Measurements from ENCODE around the gene SRCIN1.
A peak's percentile ranks its signal among the peaks of the same experiment; 100 is the strongest.

SRCIN1 gene

GRCh38 chr17:38512473-38513058 is 93.2 kb downstream of the SRCIN1 start:
- Histone ChIP-seq H3K4me3 (ENCODE audit: low read depth, low read length) (no peak overlapping the region), H3K27ac (ENCODE audit: low read depth, low read length) (no peak overlapping the region), H3K9ac (ENCODE audit: low read length) (no peak overlapping the region), H3K36me3 (ENCODE audit: control insufficient read depth, insufficient read depth, low read length) (no peaks in the 10 kb centered on the region), H3K9me3 (ENCODE audit: control insufficient read depth, insufficient read depth, low read depth, low read length) (no peaks in the 10 kb centered on the region), H3K27me3 (ENCODE audit: control insufficient read depth, insufficient read depth, low read length) (peaks cover 32% of the 10 kb centered on the region), H3K4me1 (ENCODE audit: control insufficient read depth, insufficient read depth, low read length) (peaks cover 26% of the 10 kb centered on the region)

DNA sequence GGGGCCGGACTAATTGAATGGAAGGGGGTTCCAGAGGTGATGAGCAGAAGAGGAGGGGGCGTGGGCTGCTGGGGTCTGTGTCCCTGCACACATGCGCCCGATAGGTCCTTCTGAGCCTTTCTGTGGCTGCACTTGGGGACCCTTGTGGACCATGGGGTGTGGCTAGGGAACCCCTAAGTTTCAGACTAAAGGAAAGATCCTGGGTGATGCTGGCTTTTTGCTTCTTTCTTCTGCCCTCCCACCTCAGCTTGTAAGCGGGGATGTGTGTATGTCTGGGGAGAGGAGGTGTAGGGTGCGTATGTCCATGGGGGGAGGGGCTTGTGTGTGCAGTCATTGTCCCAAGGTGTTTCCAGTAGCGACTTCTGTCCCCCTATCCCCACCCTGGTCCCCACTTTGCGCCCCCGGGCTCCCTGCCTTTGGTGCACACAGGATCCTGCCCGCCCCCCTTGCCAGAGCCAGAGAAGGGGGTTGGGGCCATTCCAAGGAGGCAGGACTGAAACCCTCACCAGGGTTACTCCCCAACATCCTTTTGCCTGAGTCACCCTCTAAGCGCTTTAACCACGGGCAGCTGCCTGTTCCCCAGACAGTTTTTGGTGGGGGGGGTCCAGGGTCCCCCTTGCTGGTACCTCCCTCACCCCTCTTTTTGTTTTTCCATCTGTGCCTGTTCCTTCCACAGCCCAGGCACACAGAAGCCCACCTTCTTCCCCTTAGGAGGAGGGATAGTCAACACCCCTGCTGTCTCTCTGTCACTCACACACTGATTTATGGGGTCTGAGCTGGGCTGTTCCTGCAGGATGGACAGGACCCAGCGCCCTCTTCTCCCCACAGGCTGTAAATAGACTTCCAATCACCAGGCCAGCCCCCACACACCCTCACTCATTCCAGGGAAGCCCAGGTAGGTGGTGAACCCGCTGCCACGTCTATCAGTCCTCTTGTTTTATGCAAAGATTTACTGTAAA is 94.3 kb downstream of the SRCIN1 start:
- H3K27me3 ChIP-seq (ENCODE audit: control insufficient read depth, insufficient read depth, low read length), result peaks cover 32% of the 10 kb centered on the region
- peaks cover 26% of the 10 kb centered on the region for H3K4me1 ChIP-seq (ENCODE audit: control insufficient read depth, insufficient read depth, low read length)
- peaks cover 4% of the 10 kb centered on the region; the same call in 1 of the 2 replicates for H3K36me3 ChIP-seq (ENCODE audit: control insufficient read depth, insufficient read depth, low read length)
- peak overlapping the region; percentile 54 for H3K4me3 ChIP-seq (ENCODE audit: low read depth, low read length)
- H3K27ac ChIP-seq (ENCODE audit: low read depth, low read length), result no peak overlapping the region
- H3K9ac ChIP-seq (ENCODE audit: low read length), result no peak overlapping the region
- H3K9me3 ChIP-seq (ENCODE audit: control insufficient read depth, insufficient read depth, low read depth, low read length), result no peaks in the 10 kb centered on the region

- H3K9me3 ChIP-seq (ENCODE audit: control insufficient read depth, insufficient read depth, low read depth, low read length), result no peaks in the 10 kb centered on the region
- H3K36me3 ChIP-seq (ENCODE audit: control insufficient read depth, insufficient read depth, low read length), result peaks cover 10% of the 10 kb centered on the region; the same call in 1 of the 2 replicates
- H3K4me1 ChIP-seq (ENCODE audit: control insufficient read depth, insufficient read depth, low read length), result peaks cover 26% of the 10 kb centered on the region
- H3K27ac ChIP-seq (ENCODE audit: low read depth, low read length), result no peak overlapping the region
- peaks cover 32% of the 10 kb centered on the region for H3K27me3 ChIP-seq (ENCODE audit: control insufficient read depth, insufficient read depth, low read length)
- peak overlapping the region; percentile 60 for H3K9ac ChIP-seq (ENCODE audit: low read length)
- peak overlapping the region; percentile 54 for H3K4me3 ChIP-seq (ENCODE audit: low read depth, low read length)
Observed at GRCh38 chr17:38510421-38511149, 95.2 kb downstream of the SRCIN1 start.

DNA sequence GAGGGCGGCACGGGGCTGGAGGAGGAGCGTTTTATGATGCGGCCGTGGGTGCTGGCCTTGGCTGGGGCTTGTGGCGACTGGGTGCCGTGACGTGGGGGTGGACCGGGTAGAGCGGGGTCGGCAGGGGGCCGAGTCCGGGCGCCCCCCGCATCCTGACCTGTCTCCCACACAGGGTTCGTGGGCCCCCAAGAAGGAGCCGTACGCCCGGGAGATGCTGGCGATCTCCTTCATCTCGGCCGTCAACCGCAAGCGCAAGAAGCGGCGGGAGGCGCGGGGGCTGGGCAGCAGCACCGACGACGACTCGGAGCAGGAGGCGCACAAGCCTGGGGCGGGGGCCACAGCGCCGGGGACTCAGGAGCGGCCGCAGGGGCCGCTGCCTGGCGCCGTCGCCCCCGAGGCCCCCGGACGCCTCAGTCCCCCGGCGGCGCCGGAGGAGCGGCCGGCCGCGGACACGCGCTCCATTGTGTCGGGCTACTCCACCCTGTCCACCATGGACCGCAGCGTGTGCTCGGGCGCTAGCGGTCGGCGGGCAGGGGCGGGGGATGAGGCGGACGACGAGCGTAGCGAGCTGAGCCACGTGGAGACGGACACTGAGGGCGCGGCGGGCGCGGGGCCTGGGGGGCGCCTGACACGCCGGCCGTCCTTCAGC is 95.9 kb downstream of the SRCIN1 start:
- peak overlapping the region; percentile 53 for H3K4me3 ChIP-seq (ENCODE audit: low read depth, low read length)
- H3K4me1 ChIP-seq (ENCODE audit: control insufficient read depth, insufficient read depth, low read length), result peaks cover 26% of the 10 kb centered on the region
- no peak overlapping the region for H3K27ac ChIP-seq (ENCODE audit: low read depth, low read length)
- peak overlapping the region; percentile 60 for H3K9ac ChIP-seq (ENCODE audit: low read length)
- peaks cover 32% of the 10 kb centered on the region for H3K27me3 ChIP-seq (ENCODE audit: control insufficient read depth, insufficient read depth, low read length)
- H3K36me3 ChIP-seq (ENCODE audit: control insufficient read depth, insufficient read depth, low read length), result peaks cover 10% of the 10 kb centered on the region; the same call in 1 of the 2 replicates
- no peaks in the 10 kb centered on the region for H3K9me3 ChIP-seq (ENCODE audit: control insufficient read depth, insufficient read depth, low read depth, low read length)

- H3K4me1 ChIP-seq (ENCODE audit: control insufficient read depth, insufficient read depth, low read length), result peaks cover 26% of the 10 kb centered on the region
- peaks cover 32% of the 10 kb centered on the region for H3K27me3 ChIP-seq (ENCODE audit: control insufficient read depth, insufficient read depth, low read length)
- H3K27ac ChIP-seq (ENCODE audit: low read depth, low read length), result no peak overlapping the region
- H3K4me3 ChIP-seq (ENCODE audit: low read depth, low read length), result peak overlapping the region; percentile 53
- H3K9me3 ChIP-seq (ENCODE audit: control insufficient read depth, insufficient read depth, low read depth, low read length), result no peaks in the 10 kb centered on the region
- H3K36me3 ChIP-seq (ENCODE audit: control insufficient read depth, insufficient read depth, low read length), result peaks cover 17% of the 10 kb centered on the region
- peak overlapping the region; percentile 60 for H3K9ac ChIP-seq (ENCODE audit: low read length)
Observed at GRCh38 chr17:38508954-38509771, 96.6 kb downstream of the SRCIN1 start.

DNA sequence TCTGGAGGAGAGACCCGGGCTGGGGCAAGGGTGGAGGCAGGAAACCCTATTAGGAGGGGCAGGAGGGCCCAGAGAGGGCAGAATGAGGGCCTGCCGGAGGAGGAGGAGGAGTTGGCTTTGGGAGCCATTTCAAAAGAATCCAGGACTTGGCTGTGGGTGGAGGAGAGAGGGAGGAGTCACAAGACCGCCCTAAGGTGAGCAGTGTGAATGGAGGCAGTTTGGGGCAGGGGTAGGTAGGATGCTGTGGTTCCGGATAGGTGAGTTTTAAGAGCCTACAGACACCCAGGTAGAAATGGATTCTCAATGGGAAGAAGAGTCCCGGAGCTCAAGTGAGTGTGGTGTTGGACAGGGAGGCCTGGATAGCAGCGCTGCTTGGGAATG is 97.2 kb downstream of the SRCIN1 start:
- peaks cover 26% of the 10 kb centered on the region for H3K4me1 ChIP-seq (ENCODE audit: control insufficient read depth, insufficient read depth, low read length)
- peaks cover 23% of the 10 kb centered on the region for H3K36me3 ChIP-seq (ENCODE audit: control insufficient read depth, insufficient read depth, low read length)
- no peak overlapping the region for H3K4me3 ChIP-seq (ENCODE audit: low read depth, low read length)
- no peaks in the 10 kb centered on the region for H3K9me3 ChIP-seq (ENCODE audit: control insufficient read depth, insufficient read depth, low read depth, low read length)
- H3K9ac ChIP-seq (ENCODE audit: low read length), result no peak overlapping the region
- H3K27me3 ChIP-seq (ENCODE audit: control insufficient read depth, insufficient read depth, low read length), result peaks cover 32% of the 10 kb centered on the region
- no peak overlapping the region for H3K27ac ChIP-seq (ENCODE audit: low read depth, low read length)

DNA sequence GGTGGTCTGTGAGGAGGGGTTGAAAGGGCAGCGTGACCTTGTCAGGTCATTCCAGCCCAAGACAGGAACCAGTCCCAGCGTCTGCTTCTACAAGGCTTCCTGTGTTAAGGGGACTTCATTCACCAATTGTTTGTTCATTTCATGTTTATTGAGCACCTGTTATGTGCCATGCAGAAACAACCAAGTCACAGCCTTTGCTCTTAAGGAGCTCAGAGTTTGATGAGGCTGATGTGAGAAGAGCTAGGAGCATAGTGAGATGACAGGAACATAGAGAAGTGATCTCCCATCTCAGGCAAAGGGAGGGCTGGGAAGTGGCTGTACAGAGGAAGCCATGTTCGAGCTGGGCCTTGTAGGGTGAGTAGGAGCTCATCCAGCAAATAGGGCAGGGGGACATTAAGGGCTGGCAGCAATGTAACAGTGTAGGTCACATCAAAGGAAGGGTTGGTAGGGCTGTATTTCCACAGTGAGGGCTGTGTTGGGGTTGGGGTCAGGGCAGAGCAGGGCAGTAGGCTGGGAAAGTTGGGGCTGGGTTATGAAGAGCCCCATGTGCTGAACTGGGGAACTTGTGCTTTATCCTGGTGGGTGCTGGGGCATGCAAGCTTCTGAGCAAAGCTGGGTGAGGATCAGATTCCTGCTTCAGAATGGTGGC is 97.7 kb downstream of the SRCIN1 start:
- Histone ChIP-seq H3K27me3 (ENCODE audit: control insufficient read depth, insufficient read depth, low read length) (peaks cover 32% of the 10 kb centered on the region), H3K9me3 (ENCODE audit: control insufficient read depth, insufficient read depth, low read depth, low read length) (no peaks in the 10 kb centered on the region), H3K27ac (ENCODE audit: low read depth, low read length) (no peak overlapping the region), H3K36me3 (ENCODE audit: control insufficient read depth, insufficient read depth, low read length) (peaks cover 28% of the 10 kb centered on the region), H3K4me3 (ENCODE audit: low read depth, low read length) (no peak overlapping the region), H3K9ac (ENCODE audit: low read length) (no peak overlapping the region), H3K4me1 (ENCODE audit: control insufficient read depth, insufficient read depth, low read length) (peaks cover 26% of the 10 kb centered on the region)

GRCh38 chr17:38507436-38507835 is 98.3 kb downstream of the SRCIN1 start:
- Histone ChIP-seq H3K27ac (ENCODE audit: low read depth, low read length) (no peak overlapping the region), H3K4me3 (ENCODE audit: low read depth, low read length) (no peak overlapping the region), H3K9ac (ENCODE audit: low read length) (no peak overlapping the region), H3K27me3 (ENCODE audit: control insufficient read depth, insufficient read depth, low read length) (peaks cover 29% of the 10 kb centered on the region), H3K4me1 (ENCODE audit: control insufficient read depth, insufficient read depth, low read length) (peaks cover 26% of the 10 kb centered on the region), H3K9me3 (ENCODE audit: control insufficient read depth, insufficient read depth, low read depth, low read length) (no peaks in the 10 kb centered on the region), H3K36me3 (ENCODE audit: control insufficient read depth, insufficient read depth, low read length) (peaks cover 34% of the 10 kb centered on the region)

GRCh38 chr17:38504216-38504615 is 101.5 kb downstream of the SRCIN1 start:
- H3K4me3 ChIP-seq (ENCODE audit: low read depth, low read length), result no peak overlapping the region
- H3K9me3 ChIP-seq (ENCODE audit: control insufficient read depth, insufficient read depth, low read depth, low read length), result no peaks in the 10 kb centered on the region
- no peak overlapping the region for H3K27ac ChIP-seq (ENCODE audit: low read depth, low read length)
- no peaks in the 10 kb centered on the region for H3K27me3 ChIP-seq (ENCODE audit: control insufficient read depth, insufficient read depth, low read length)
- no peak overlapping the region for H3K9ac ChIP-seq (ENCODE audit: low read length)
- H3K4me1 ChIP-seq (ENCODE audit: control insufficient read depth, insufficient read depth, low read length), result peaks cover 9% of the 10 kb centered on the region; the same call in 1 of the 2 replicates
- peaks cover 44% of the 10 kb centered on the region for H3K36me3 ChIP-seq (ENCODE audit: control insufficient read depth, insufficient read depth, low read length)
